Mesendoderm (in vitro differentiated cells): ENCODE results near the gene KCNQ5.

ENCODE experiments used
- DNase-seq: peaks from one replicate; pipeline ENCODE4 v3.0.0; 2013
- H2AK5ac ChIP-seq: 2 replicates; pipeline ENCODE4 v1.6.1; 2013; ENCODE audit warnings: low read length, inconsistent platforms
- H2BK120ac ChIP-seq: 2 replicates; pipeline ENCODE4 v1.6.1; 2013; ENCODE audit warnings: low read depth, mild to moderate bottlenecking, low read length, moderate library complexity, mixed read lengths
- H2BK15ac ChIP-seq: replicated peaks from 2 replicates; pipeline ENCODE4 v1.6.1; 2013; ENCODE audit warnings: low read depth, mild to moderate bottlenecking, moderate library complexity
- H2BK5ac ChIP-seq: 2 replicates; pipeline ENCODE4 v1.6.1; 2013; ENCODE audit warnings: low read length, inconsistent platforms
- H3K18ac ChIP-seq: 2 replicates; pipeline ENCODE4 v1.6.1; 2013; ENCODE audit warnings: mild to moderate bottlenecking, low read length, mixed read lengths
- H3K23ac ChIP-seq: one replicate; pipeline ENCODE4 v1.6.1; 2013; ENCODE audit warnings: low read length
- H3K27ac ChIP-seq: 2 replicates; pipeline ENCODE4 v1.5.1; 2013; ENCODE audit warnings: low read depth, mild to moderate bottlenecking, inconsistent platforms, low read length, moderate library complexity
- H3K27me3 ChIP-seq: 2 replicates; pipeline ENCODE4 v1.6.1; 2013; ENCODE audit warnings: low read length, control low read depth, mild to moderate bottlenecking, inconsistent platforms; ENCODE audit not compliant: insufficient read depth, poor library complexity
- H3K36me3 ChIP-seq: 2 replicates; pipeline ENCODE4 v1.6.1; 2013; ENCODE audit warnings: low read length, inconsistent platforms; ENCODE audit not compliant: control insufficient read depth, insufficient read depth
- H3K4ac ChIP-seq: one replicate; pipeline ENCODE4 v1.6.1; 2013; ENCODE audit warnings: low read depth, mild to moderate bottlenecking, low read length, moderate library complexity
- H3K4me1 ChIP-seq: 2 replicates; pipeline ENCODE4 v1.6.1; 2013; ENCODE audit warnings: low read depth, low read length, inconsistent platforms; ENCODE audit not compliant: control insufficient read depth
- H3K4me2 ChIP-seq: 2 replicates; pipeline ENCODE4 v1.6.1; 2013; ENCODE audit warnings: low read length
- H3K4me3 ChIP-seq: 2 replicates; pipeline ENCODE4 v1.5.1; 2013; ENCODE audit warnings: mild to moderate bottlenecking, low read length
- H3K56ac ChIP-seq: one replicate; pipeline ENCODE4 v1.6.1; 2013; ENCODE audit warnings: low read length
- H3K79me1 ChIP-seq: 2 replicates; pipeline ENCODE4 v1.6.1; 2013; ENCODE audit warnings: low read length, inconsistent platforms
- H3K79me2 ChIP-seq: 2 replicates; pipeline ENCODE4 v1.6.1; 2013; ENCODE audit warnings: mild to moderate bottlenecking, low read length; ENCODE audit not compliant: control insufficient read depth, insufficient read depth
- H3K9ac ChIP-seq: 2 replicates; pipeline ENCODE4 v1.6.1; 2013; ENCODE audit warnings: low read length, inconsistent platforms
- H4K5ac ChIP-seq: one replicate; pipeline ENCODE4 v1.6.1; 2013; ENCODE audit warnings: low read length
- H4K8ac ChIP-seq: one replicate; pipeline ENCODE4 v1.6.1; 2013; ENCODE audit warnings: low read depth, mild to moderate bottlenecking, control low read depth, low read length, moderate library complexity
- WGBS: extraction: QIAGEN DNeasy Blood & Tissue Kit; methylation state at CpG from one replicate; pipeline ENCODE4 v1.1.7; 2013; ENCODE audit warnings: low lambda C conversion rate, missing lambda C conversion rate; ENCODE audit not compliant: insufficient coverage; ENCODE audit errors: extremely low coverage; 5-methylcytosine and 5-hydroxymethylcytosine counted together

The KCNQ5 gene

GRCh38 chr6:72844614-72845013, 222.8 kb downstream of the KCNQ5 start:
- H3K23ac ChIP-seq: no peak overlapping the region
- WGBS: no CpG with 5 or more reads among the region's 4 CpGs
- no peak overlapping the region for H3K4me2 ChIP-seq
- H3K4me3 ChIP-seq: no peak overlapping the region
- H4K5ac ChIP-seq: no peak overlapping the region
- no peak overlapping the region for H2BK15ac ChIP-seq
- H3K4ac ChIP-seq: no peak overlapping the region
- no peaks in the 10 kb centered on the region for H3K27me3 ChIP-seq
- H3K79me2 ChIP-seq: no peaks in the 10 kb centered on the region
- H3K18ac ChIP-seq: no peak overlapping the region
- H2AK5ac ChIP-seq: no peak overlapping the region
- H4K8ac ChIP-seq: no peak overlapping the region
- no peaks in the 10 kb centered on the region for H3K4me1 ChIP-seq
- H3K79me1 ChIP-seq: no peaks in the 10 kb centered on the region
- no peak for DNase-seq
- H2BK120ac ChIP-seq: no peak overlapping the region
- H3K56ac ChIP-seq: no peak overlapping the region
- H3K27ac ChIP-seq: no peak overlapping the region
- no peak overlapping the region for H3K9ac ChIP-seq
- H2BK5ac ChIP-seq: no peak overlapping the region
- H3K36me3 ChIP-seq: no peaks in the 10 kb centered on the region

DNA sequence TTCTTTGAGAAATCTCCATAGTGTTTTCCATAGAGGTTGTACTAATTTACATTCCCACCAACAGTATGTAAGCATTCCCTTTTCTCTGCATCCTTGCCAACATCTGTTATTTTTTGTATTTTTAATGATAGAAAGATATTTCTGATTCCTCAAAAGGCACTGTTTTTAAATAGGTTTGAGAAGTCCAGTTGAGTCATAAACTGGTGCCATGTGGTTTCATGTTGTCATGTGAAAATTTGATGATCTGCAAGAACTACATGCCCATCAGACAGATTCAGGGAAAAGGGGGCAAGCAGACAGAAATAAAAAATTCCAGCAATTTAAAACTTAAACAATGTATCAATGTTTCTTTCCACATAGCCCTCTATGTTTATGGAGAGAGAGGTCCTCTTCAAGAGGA, 227.5 kb downstream of the KCNQ5 start:
- H3K23ac ChIP-seq: no peak overlapping the region
- H3K27ac ChIP-seq: no peak overlapping the region
- H3K36me3 ChIP-seq: no peaks in the 10 kb centered on the region
- no peak overlapping the region for H2BK15ac ChIP-seq
- H3K79me1 ChIP-seq: no peaks in the 10 kb centered on the region
- H3K56ac ChIP-seq: no peak overlapping the region
- no peak overlapping the region for H4K8ac ChIP-seq
- no peak overlapping the region for H3K4me3 ChIP-seq
- no peak overlapping the region for H3K18ac ChIP-seq
- no peaks in the 10 kb centered on the region for H3K79me2 ChIP-seq
- no peak overlapping the region for H3K9ac ChIP-seq
- no peaks in the 10 kb centered on the region for H3K4me1 ChIP-seq
- H2AK5ac ChIP-seq: no peak overlapping the region
- no peak overlapping the region for H2BK5ac ChIP-seq
- no peak overlapping the region for H3K4ac ChIP-seq
- H2BK120ac ChIP-seq: no peak overlapping the region
- no peak overlapping the region for H3K4me2 ChIP-seq
- DNase-seq: no peak
- no peak overlapping the region for H4K5ac ChIP-seq
- H3K27me3 ChIP-seq: no peaks in the 10 kb centered on the region

- Histone ChIP-seq H2BK15ac (no peak overlapping the region), H3K4me3 (no peak overlapping the region), H3K79me1 (no peaks in the 10 kb centered on the region), H4K8ac (no peak overlapping the region), H3K4ac (no peak overlapping the region), H3K4me2 (no peak overlapping the region), H3K4me1 (no peaks in the 10 kb centered on the region), H3K18ac (no peak overlapping the region), H3K56ac (no peak overlapping the region), H2BK5ac (no peak overlapping the region), H2BK120ac (no peak overlapping the region), H3K9ac (no peak overlapping the region), H4K5ac (no peak overlapping the region), H3K27me3 (no peaks in the 10 kb centered on the region), H3K79me2 (no peaks in the 10 kb centered on the region), H3K36me3 (no peaks in the 10 kb centered on the region), H3K27ac (no peak overlapping the region), H2AK5ac (no peak overlapping the region), H3K23ac (no peak overlapping the region)
- DNase-seq: no peak
- WGBS: no CpG with 5 or more reads among the region's 2 CpGs
Measured at GRCh38 chr6:72850040-72850439, 228.2 kb downstream of the KCNQ5 start.

DNA sequence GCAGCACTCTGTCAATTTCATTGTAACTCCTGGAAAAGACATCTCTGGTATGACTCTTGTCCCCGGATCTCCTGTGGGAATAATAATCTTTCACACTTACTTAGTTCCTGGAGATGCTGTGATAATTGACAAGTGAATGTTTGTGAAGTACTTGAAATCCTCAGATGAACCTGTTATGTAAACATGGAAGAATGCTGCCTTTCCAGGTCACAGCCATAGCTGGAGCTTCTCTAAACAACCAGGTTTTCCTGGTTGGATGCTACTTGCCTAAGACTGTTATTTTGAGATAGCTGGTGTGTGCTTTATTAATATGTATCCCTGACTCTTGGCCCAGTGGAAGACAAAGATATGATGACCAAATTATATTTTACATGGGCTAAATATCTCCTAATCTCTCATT, 228.6 kb downstream of the KCNQ5 start:
- H3K79me2 ChIP-seq: no peaks in the 10 kb centered on the region
- no peaks in the 10 kb centered on the region for H3K4me1 ChIP-seq
- H3K4me2 ChIP-seq: no peak overlapping the region
- no peak overlapping the region for H2BK15ac ChIP-seq
- no peak overlapping the region for H2BK5ac ChIP-seq
- H3K4me3 ChIP-seq: no peak overlapping the region
- no CpG with 5 or more reads among the region's 1 CpG for WGBS
- no peak overlapping the region for H2AK5ac ChIP-seq
- no peak overlapping the region for H3K4ac ChIP-seq
- H3K27ac ChIP-seq: no peak overlapping the region
- no peaks in the 10 kb centered on the region for H3K27me3 ChIP-seq
- H2BK120ac ChIP-seq: no peak overlapping the region
- peak; percentile 52 for DNase-seq
- H3K36me3 ChIP-seq: no peaks in the 10 kb centered on the region
- no peak overlapping the region for H3K18ac ChIP-seq
- H3K79me1 ChIP-seq: no peaks in the 10 kb centered on the region
- H4K8ac ChIP-seq: no peak overlapping the region
- no peak overlapping the region for H3K23ac ChIP-seq
- H3K9ac ChIP-seq: no peak overlapping the region
- H3K56ac ChIP-seq: no peak overlapping the region
- H4K5ac ChIP-seq: no peak overlapping the region

GRCh38 chr6:72855471-72855870, 233.6 kb downstream of the KCNQ5 start:
- H3K23ac ChIP-seq: no peak overlapping the region
- no peak overlapping the region for H2BK5ac ChIP-seq
- no peak overlapping the region for H2BK15ac ChIP-seq
- no peaks in the 10 kb centered on the region for H3K36me3 ChIP-seq
- no peak overlapping the region for H3K18ac ChIP-seq
- WGBS: no CpG with 5 or more reads among the region's 2 CpGs
- DNase-seq: no peak
- H2BK120ac ChIP-seq: no peak overlapping the region
- no peak overlapping the region for H2AK5ac ChIP-seq
- no peak overlapping the region for H3K4me2 ChIP-seq
- H3K4me3 ChIP-seq: no peak overlapping the region
- H4K8ac ChIP-seq: no peak overlapping the region
- no peak overlapping the region for H3K9ac ChIP-seq
- no peak overlapping the region for H3K4ac ChIP-seq
- no peak overlapping the region for H3K56ac ChIP-seq
- no peak overlapping the region for H4K5ac ChIP-seq
- H3K79me1 ChIP-seq: no peaks in the 10 kb centered on the region
- H3K79me2 ChIP-seq: no peaks in the 10 kb centered on the region
- no peak overlapping the region for H3K27ac ChIP-seq
- no peaks in the 10 kb centered on the region for H3K27me3 ChIP-seq
- H3K4me1 ChIP-seq: no peaks in the 10 kb centered on the region

GRCh38 chr6:72856801-72857200, 234.9 kb downstream of the KCNQ5 start:
- Histone ChIP-seq H3K4me3 (no peak overlapping the region), H3K4me1 (no peaks in the 10 kb centered on the region), H3K23ac (no peak overlapping the region), H3K27me3 (no peaks in the 10 kb centered on the region), H4K5ac (no peak overlapping the region), H3K9ac (no peak overlapping the region), H3K79me2 (no peaks in the 10 kb centered on the region), H3K56ac (no peak overlapping the region), H2BK15ac (no peak overlapping the region), H3K79me1 (no peaks in the 10 kb centered on the region), H3K36me3 (no peaks in the 10 kb centered on the region), H3K4ac (no peak overlapping the region), H3K4me2 (no peak overlapping the region), H3K27ac (no peak overlapping the region), H3K18ac (no peak overlapping the region), H2BK120ac (no peak overlapping the region), H2AK5ac (no peak overlapping the region), H4K8ac (no peak overlapping the region), H2BK5ac (no peak overlapping the region)
- peak; percentile 5 for DNase-seq
- no CpG with 5 or more reads among the region's 3 CpGs for WGBS
